Brain microvascular endothelial cell (primary cell): Measurements from ENCODE around the gene PTPRN2.

Experiments
- DNase-seq: peaks from one replicate; pipeline ENCODE4 v3.0.0-alpha.2; 2020
- H3K27ac ChIP-seq: fragments of 250-450 bp; sonication (Bioruptor Pico); 2 replicates; pipeline ENCODE4 v1.5.1; 2020; ENCODE audit warnings: mild to moderate bottlenecking, moderate library complexity
- H3K27me3 ChIP-seq: fragments of 250-450 bp; sonication (Bioruptor Pico); replicated peaks from 2 replicates; pipeline ENCODE4 v1.5.1; 2020; ENCODE audit warnings: mild to moderate bottlenecking
- H3K36me3 ChIP-seq: fragments of 250-450 bp; sonication (Bioruptor Pico); replicated peaks from 2 replicates; pipeline ENCODE4 v1.5.1; 2020; ENCODE audit warnings: mild to moderate bottlenecking
- H3K4me3 ChIP-seq: 2 replicates; pipeline ENCODE4 v1.5.1; 2011; ENCODE audit warnings: low read depth, mild to moderate bottlenecking, control low read depth, low read length, moderate library complexity
- CTCF ChIP-seq: IDR thresholded peaks from 2 replicates; pipeline ENCODE4 v1.5.1; 2011; ENCODE audit warnings: low read depth, mild to moderate bottlenecking, moderate library complexity, low read length, control low read depth, inconsistent platforms; ENCODE audit errors: missing control alignments
- in situ Hi-C: cut with HindIII; loops from 2 replicates; pipeline ENCODE4 v1.10.0; 2017; ENCODE audit warnings: low sequenced_read_pairs, low pct_ligation_motif_present

PTPRN2 gene

GRCh38 chr7:158505683-158506082, 81.9 kb downstream of the PTPRN2 start:
- Histone ChIP-seq H3K4me3 (no peak overlapping the region), H3K27me3 (no peaks in the 10 kb centered on the region), H3K36me3 (no peaks in the 10 kb centered on the region), H3K27ac (no peak overlapping the region)
- DNase-seq = no peak
- no peak for TF ChIP-seq CTCF
- in situ Hi-C loops = no loop called here

- TF ChIP-seq CTCF = no peak
- H3K4me3 ChIP-seq = no peak overlapping the region
Measured at GRCh38 chr7:158502068-158502750, 85.4 kb downstream of the PTPRN2 start.

GRCh38 chr7:158501393-158502067, 86.1 kb downstream of the PTPRN2 start:
- Histone ChIP-seq H3K36me3 (no peaks in the 10 kb centered on the region), H3K4me3 (no peak overlapping the region), H3K27me3 (no peaks in the 10 kb centered on the region), H3K27ac (no peak overlapping the region)
- TF ChIP-seq CTCF = no peak
- in situ Hi-C loops = no loop called here
- no peak for DNase-seq

More at GRCh38 chr7:158502068-158502750, 85.4 kb downstream of the PTPRN2 start:
- DNase-seq = no peak
- Histone ChIP-seq H3K27ac (no peak overlapping the region), H3K36me3 (no peaks in the 10 kb centered on the region), H3K27me3 (no peaks in the 10 kb centered on the region)
- in situ Hi-C loops = no loop called here

- in situ Hi-C loops = no loop called here
- H3K27ac ChIP-seq = no peak overlapping the region
- TF ChIP-seq CTCF = no peak
- DNase-seq = no peak
- no peak overlapping the region for H3K4me3 ChIP-seq
- no peaks in the 10 kb centered on the region for H3K27me3 ChIP-seq
- no peaks in the 10 kb centered on the region for H3K36me3 ChIP-seq
Measured at GRCh38 chr7:158500651-158501052, 87.0 kb downstream of the PTPRN2 start.

- Histone ChIP-seq H3K27me3 (no peaks in the 10 kb centered on the region), H3K27ac (no peak overlapping the region), H3K4me3 (no peak overlapping the region), H3K36me3 (no peaks in the 10 kb centered on the region)
- in situ Hi-C loops = no loop called here
- DNase-seq = no peak
- TF ChIP-seq CTCF = no peak
Measured at GRCh38 chr7:158499082-158499455, 88.6 kb downstream of the PTPRN2 start.
